ENCODE measurements around the gene UBE3D.
"Not testable (repeated sequence)": the region's sequence is repeated elsewhere in the genome, so short reads cannot be mapped to it uniquely, and the experiment has no call there.

UBE3D gene

GRCh38 chr6:82909551-82909950 lies 156.1 kb downstream of the UBE3D start:
- DNase-seq: no peak

- no peak for DNase-seq
Measured at GRCh38 chr6:82908661-82909060, 157.0 kb downstream of the UBE3D start.

- DNase-seq: no peak
Measured at GRCh38 chr6:82906951-82907350, 158.7 kb downstream of the UBE3D start.

GRCh38 chr6:82906489-82906888 lies 159.2 kb downstream of the UBE3D start:
- no peak for DNase-seq

GRCh38 chr6:82904860-82905259 lies 160.8 kb downstream of the UBE3D start:
- DNase-seq: no peak

GRCh38 chr6:82904257-82904656 lies 161.4 kb downstream of the UBE3D start:
- DNase-seq: no peak

GRCh38 chr6:82902290-82902689 lies 163.4 kb downstream of the UBE3D start:
- DNase-seq: no peak

- DNase-seq: no peak
Measured at GRCh38 chr6:82894653-82895259, 170.9 kb downstream of the UBE3D start.

GRCh38 chr6:82893889-82894652 lies 171.6 kb downstream of the UBE3D start:
- DNase-seq: no peak

- DNase-seq: not testable (repeated sequence)
Measured at GRCh38 chr6:82891503-82891902, 174.1 kb downstream of the UBE3D start.

- no peak for DNase-seq
Measured at GRCh38 chr6:82891076-82891475, 174.6 kb downstream of the UBE3D start.

GRCh38 chr6:82890240-82890639 lies 175.4 kb downstream of the UBE3D start:
- no peak for DNase-seq

GRCh38 chr6:82889143-82889542 lies 176.5 kb downstream of the UBE3D start:
- DNase-seq: no peak

GRCh38 chr6:82882363-82883023 lies 183.1 kb downstream of the UBE3D start:
- no peak for DNase-seq

- no peak for DNase-seq
Measured at GRCh38 chr6:82881519-82881918, 184.1 kb downstream of the UBE3D start.

- DNase-seq: no peak
Measured at GRCh38 chr6:82878812-82879211, 186.8 kb downstream of the UBE3D start.

GRCh38 chr6:82877213-82878195 lies 188.1 kb downstream of the UBE3D start:
- DNase-seq: no peak

- DNase-seq: no peak
Measured at GRCh38 chr6:82875573-82876185, 190.0 kb downstream of the UBE3D start.

- no peak for DNase-seq
Measured at GRCh38 chr6:82874867-82875266, 190.8 kb downstream of the UBE3D start.

GRCh38 chr6:82872185-82872584 lies 193.5 kb downstream of the UBE3D start:
- no peak for DNase-seq

GRCh38 chr6:82870582-82871172 lies 195.0 kb downstream of the UBE3D start:
- DNase-seq: no peak

GRCh38 chr6:82869493-82869892 lies 196.1 kb downstream of the UBE3D start:
- DNase-seq: no peak
